Hair follicular keratinocyte (primary cell): ENCODE data around the gene ATP2A2. TPM values are rescaled to one million over a fixed set of nuclear protein-coding genes. Genes with fewer than 3 reads are reported as not detected.

Source experiments
- total RNA-seq: library from RNA; depleted of rRNA; stranded (reverse); fragments of >200 nt; gene quantifications from 2 replicates; pipeline ENCODE4 v1.2.3, GENCODE V29; 2015

Gene ATP2A2
- total RNA-seq: 188 and 198 TPM in 2 replicates

GRCh38 chr12:110280779-110281548, at the start of gene ATP2A2:
ATP2A2 (plus strand) TSS chr12:110281247; CDS start chr12:110281790, 543 bp downstream.

Other genes with a start within 250 kb of the ATP2A2 start
- 7.1 and 10.9 TPM in 2 replicates for gene C12orf76, start 232.7 kb upstream of the ATP2A2 start, total RNA-seq
- 8.0 and 8.5 TPM in 2 replicates for gene IFT81, start 156.9 kb upstream of the ATP2A2 start, total RNA-seq
- gene ANAPC7, start 122.5 kb downstream of the ATP2A2 start, total RNA-seq: 35.9 and 42.1 TPM in 2 replicates
- 847 and 1,114 TPM in 2 replicates for gene ARPC3, start 169.1 kb downstream of the ATP2A2 start, total RNA-seq
- gene GPN3, start 187.0 kb downstream of the ATP2A2 start, total RNA-seq: 23.3 and 31.0 TPM in 2 replicates
- gene FAM216A, start 187.6 kb downstream of the ATP2A2 start, total RNA-seq: 5.1 and 12.5 TPM in 2 replicates
- 91.0 and 131 TPM in 2 replicates for gene VPS29, start 220.9 kb downstream of the ATP2A2 start, total RNA-seq
- gene RAD9B, start 221.1 kb downstream of the ATP2A2 start, total RNA-seq: 0.19 and 2.3 TPM in 2 replicates